GM12891 (cell line): ENCODE results near the gene SORCS2.

Experiments
- POLR2A ChIP-seq: IDR thresholded peaks from 2 replicates; pipeline ENCODE4 v1.6.1; 2011; ENCODE audit warnings: low read depth, low read length, control low read depth
- POLR2AphosphoS5 ChIP-seq: IDR thresholded peaks from 2 replicates; pipeline ENCODE4 v1.6.1; 2011; ENCODE audit warnings: low read depth, low read length, control low read depth
- POU2F2 ChIP-seq: IDR thresholded peaks from 2 replicates; pipeline ENCODE4 v1.6.1; 2011; ENCODE audit warnings: low read depth, mild to moderate bottlenecking, control low read depth, low read length, moderate library complexity
- SPI1 ChIP-seq: IDR thresholded peaks from 2 replicates; pipeline ENCODE4 v1.6.1; 2011; ENCODE audit warnings: low read depth, low read length, control low read depth
- TAF1 ChIP-seq: IDR thresholded peaks from 2 replicates; pipeline ENCODE4 v1.6.1; 2011; ENCODE audit warnings: low read depth, low read length, control low read depth

GRCh38 chr4:7281691-7282665 lies 89.6 kb downstream of the SORCS2 start:
- TF ChIP-seq POLR2A = no peak
- no peak for TF ChIP-seq TAF1
- no peak for TF ChIP-seq POLR2AphosphoS5
- no peak for TF ChIP-seq POU2F2
- TF ChIP-seq SPI1 = no peak
